Fibroblast of pulmonary artery (primary cell): Measurements from ENCODE around the gene DCBLD1.

Experiments used
- DNase-seq: peaks from one replicate; pipeline ENCODE4 v3.0.0-alpha.2; 2010; ENCODE audit warnings: low read depth
- H3K4me3 ChIP-seq: replicated peaks from 2 replicates; pipeline ENCODE4 v1.5.1; 2011; ENCODE audit warnings: low read depth, mild to moderate bottlenecking, control low read depth, low read length, moderate library complexity
- CTCF ChIP-seq: IDR thresholded peaks from 2 replicates; pipeline ENCODE4 v1.5.1; 2011; ENCODE audit warnings: mild to moderate bottlenecking, control low read depth, low read length, inconsistent platforms; ENCODE audit errors: missing control alignments

Gene DCBLD1

DNA sequence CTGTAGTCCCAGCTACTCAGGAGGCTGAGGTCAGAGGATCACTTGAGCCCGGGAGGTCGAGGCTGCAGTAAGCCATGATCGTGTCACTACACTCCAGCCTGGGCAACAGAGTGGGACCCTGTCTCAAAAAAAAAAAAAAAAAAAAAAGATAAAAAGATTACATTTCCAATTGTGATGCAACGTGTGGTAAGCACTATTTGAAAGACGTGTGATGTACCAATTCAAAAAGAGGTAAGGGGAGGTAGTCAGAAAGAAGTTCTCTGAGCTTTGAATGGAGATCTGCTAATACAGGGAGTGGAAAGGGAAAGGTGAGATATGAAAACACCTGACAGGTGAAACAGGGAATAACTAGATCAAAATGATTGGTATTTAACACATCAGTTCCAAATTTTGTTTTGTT, 108.0 kb downstream of the DCBLD1 start:
- H3K4me3 ChIP-seq, result no peak overlapping the region
- no peak for TF ChIP-seq CTCF
- no peak for DNase-seq

DNA sequence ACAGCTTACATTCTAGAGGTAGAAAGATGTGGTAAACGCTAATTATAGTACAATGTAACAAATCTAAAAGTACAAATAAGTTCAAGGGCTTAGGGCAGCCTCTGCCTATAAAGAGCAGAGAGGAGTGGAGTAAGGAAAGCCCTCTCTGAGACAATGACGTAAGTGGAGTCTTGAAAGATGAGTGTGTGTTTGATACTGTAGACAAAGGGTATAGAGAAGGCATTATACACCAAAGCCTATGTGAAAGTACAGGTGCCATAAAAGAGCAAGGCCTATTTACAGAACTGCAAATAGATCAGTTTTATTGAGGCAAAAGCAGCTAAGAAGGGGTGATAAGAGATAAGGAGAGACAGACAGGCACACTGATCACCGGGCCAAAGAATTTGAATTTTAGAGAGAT, 108.9 kb downstream of the DCBLD1 start:
- DNase-seq, result peak; percentile 21

DNA sequence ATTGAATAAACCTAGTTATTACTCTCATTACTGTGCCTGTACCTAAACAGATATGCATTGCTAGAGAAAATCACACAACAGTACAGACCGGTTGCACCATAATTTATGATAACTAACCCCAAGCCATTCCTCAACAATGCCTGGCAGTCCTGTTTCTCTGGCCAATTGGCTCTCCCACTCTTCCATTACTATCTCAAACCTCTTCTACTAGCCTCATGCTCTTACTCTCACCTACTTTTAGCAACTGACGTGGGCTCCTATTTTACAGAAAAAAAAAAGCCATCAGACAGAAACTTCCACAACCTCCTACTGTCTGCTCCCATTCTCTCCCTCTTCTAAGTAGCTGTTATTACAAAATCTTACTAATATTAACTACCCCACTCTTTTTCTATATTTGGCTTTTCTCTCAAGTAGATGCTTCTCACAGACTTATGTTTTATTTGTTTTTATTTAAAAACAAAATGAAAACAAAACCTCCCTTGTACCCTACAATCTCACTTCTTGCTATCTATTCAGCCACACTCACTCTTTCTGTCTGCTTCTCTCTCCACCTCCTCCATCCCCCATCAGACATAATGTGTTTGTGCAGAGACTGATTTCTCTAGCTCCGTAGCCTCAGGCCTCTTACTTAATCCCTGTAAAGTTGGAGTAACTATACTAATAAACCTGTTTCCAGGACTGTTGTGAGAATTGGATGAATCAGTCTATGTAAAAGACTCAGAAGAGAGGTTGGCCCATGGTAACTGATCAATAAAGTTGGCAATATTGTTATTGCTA, 110.7 kb downstream of the DCBLD1 start:
- no peak for DNase-seq
- no peak for TF ChIP-seq CTCF
- no peak overlapping the region for H3K4me3 ChIP-seq

More for the DNA sequence above, 108.9 kb downstream of the DCBLD1 start:
- no peak overlapping the region for H3K4me3 ChIP-seq
- TF ChIP-seq CTCF, result no peak

- no peak for DNase-seq
- H3K4me3 ChIP-seq, result no peak overlapping the region
- no peak for TF ChIP-seq CTCF
Measured at GRCh38 chr6:117595099-117595923, 112.8 kb downstream of the DCBLD1 start.

- DNase-seq, result no peak
- no peak for TF ChIP-seq CTCF
- no peak overlapping the region for H3K4me3 ChIP-seq
Measured at GRCh38 chr6:117597755-117598154, 115.3 kb downstream of the DCBLD1 start.
